ENCODE measurements around the gene DSCAM.
"Not testable (repeated sequence)": the region's sequence is repeated elsewhere in the genome, so short reads cannot be mapped to it uniquely, and the experiment has no call there.

The DSCAM gene

GRCh38 chr21:40272037-40272436, 574.9 kb downstream of the DSCAM start:
- DNase-seq = no peak

DNA sequence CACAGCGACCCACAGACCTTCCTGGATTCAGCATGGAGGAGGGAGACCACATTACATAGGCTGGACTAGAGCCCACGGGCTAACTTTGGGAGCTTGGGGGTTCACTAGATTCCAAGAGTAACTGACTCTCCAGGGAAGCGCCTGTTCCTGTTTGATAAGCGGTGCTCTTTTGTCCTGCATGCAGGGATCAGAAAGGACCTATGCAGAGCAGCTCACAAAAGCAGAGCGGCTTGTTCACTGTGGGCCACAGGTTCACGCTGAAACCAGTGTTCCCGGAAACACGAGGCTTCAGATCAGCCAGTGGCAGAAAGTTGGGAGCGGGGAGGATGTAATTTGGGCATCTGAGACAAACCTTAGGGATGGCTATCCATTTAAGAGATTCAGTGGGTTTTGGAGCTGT, 575.8 kb downstream of the DSCAM start:
- DNase-seq = no peak

DNA sequence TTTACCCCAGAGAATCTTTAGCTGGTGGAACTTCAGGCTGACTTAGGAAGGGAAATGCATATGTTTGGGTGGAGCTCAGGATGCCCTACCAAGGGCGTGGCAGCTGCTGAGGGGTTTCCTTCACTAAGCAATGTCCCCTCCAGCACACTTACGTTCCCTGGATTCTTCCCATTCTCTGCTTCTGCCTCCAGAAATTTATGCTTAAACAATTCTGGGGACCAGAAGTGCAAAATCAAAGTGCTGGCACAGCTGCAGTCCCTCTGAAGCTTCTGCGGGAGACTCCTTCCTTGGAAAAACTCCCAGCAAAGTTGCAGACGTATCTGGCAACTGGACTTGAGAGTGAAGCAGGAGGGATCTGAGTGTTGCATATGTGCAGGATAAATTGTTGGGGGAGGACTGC, 576.9 kb downstream of the DSCAM start:
- no peak for DNase-seq

DNA sequence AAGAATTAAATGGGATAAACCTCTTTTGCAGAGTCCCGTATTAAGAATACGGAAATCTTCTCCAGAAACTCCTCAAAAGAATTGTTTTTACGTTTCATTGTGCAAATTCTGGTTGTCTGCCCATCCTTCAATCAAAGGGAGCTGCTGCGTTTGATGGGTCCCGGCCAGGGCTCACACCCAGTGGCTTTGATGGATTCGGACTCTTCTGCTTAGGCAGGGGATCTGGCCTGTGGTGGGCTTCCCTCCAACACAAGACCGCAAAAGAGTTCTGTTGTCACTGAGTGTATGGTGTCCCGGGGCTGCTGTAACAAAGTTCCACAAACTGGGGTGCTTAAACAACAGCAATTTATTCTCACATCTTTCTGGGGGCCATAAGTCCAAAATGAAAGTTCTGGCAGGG, 577.7 kb downstream of the DSCAM start:
- no peak for DNase-seq

- not testable (repeated sequence) for DNase-seq
Measured at GRCh38 chr21:40258456-40258855, 588.5 kb downstream of the DSCAM start.

- DNase-seq = no peak
Measured at GRCh38 chr21:40257342-40257741, 589.6 kb downstream of the DSCAM start.

DNA sequence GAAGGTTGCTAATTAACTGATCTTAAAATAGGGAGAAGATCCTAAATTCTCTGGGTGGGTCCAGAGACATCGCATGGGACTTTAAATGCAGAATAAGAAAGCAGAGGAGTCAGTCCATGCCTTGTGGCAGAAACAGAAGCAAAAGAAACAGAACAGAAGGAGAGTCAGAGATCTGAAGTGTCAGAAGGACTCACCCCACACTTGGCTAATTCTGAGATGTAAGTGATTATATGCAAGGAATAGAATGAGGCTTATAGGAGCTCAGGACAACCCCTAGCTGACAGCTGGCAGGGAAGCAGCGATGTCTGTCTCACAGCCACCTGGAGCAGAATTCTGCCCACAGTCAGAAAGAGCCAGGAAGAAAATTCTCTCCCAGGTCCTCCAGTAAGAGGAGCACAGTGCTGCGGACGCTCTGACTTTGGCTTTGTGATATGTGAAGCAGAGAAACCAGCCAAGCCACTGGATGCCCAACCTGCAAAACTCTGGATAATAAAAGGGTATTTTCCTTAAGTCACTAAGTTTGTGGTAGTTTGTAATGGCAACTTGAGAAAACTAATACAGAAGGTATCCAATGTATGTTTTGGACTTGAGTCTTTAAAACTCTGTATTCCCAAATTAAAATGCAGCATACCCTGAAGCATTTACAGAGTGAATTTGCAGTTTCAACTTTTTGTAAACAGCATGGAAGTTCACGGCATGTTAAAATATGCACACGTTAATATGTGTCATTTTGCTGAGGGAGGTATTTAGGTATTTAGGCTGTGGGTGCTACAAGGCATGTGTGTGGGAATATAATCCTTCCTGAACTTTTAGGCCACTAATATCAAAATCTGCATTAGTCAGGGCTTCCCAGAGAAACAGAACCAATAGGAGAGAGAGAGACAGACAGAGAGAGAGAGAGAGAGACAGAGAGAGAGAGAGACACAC, 591.2 kb downstream of the DSCAM start:
- no peak for DNase-seq

- no peak for DNase-seq
Measured at GRCh38 chr21:40254540-40255465, 592.2 kb downstream of the DSCAM start.

DNA sequence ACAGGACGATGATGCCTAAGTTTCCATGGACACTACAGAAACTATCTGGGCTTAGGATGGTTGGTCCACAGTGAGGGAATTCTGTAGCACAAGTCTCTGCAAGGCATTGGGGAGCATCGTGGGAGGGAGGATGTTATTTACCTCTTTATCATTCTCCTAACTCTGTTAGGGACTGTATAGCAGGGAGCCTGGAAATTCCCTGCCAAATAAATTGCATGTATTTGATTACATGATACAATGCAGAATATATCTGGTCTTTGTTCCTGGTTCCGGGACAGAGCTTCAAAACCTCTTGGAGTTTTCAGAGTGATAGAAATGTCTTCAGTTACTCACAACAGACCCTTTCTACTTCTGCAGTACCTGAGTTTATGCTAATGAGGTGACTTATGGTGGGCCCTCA, 593.8 kb downstream of the DSCAM start:
- no peak for DNase-seq

DNA sequence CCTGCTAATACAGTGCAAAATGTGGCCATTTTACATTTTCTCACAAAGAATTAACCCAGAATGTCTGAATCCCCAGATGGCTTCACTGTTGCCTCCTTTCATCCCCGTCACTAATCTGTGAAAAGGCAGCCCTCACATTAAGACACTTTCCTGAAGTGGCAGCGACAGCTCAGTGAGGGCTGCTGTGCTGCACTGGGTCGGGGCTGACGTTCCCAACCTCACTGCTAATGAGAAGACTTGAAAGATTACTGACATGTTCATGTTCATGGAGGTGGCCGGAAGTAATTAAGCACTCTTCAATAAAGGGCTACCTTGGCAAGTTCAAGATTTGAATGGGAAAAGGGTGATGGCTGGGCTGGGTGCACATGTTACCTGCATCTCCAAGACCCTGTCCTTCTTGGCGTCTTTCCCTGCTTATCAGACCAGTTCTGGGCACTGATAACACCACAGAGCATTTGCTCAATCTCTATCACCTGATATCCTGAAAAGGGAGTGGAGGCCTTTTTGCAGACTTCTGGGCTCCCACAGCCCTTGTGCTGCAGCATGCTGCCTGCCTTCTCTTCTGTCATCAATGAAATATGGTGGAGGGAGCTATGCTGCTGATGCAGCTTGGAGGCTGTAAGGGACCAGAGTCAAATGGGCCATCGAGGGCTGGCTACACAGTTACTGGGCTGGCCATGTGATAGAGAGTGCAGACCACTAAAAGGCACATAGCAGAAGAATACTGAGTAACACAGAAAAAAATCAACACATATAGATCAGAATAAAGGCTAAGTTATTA, 596.3 kb downstream of the DSCAM start:
- no peak for DNase-seq

DNA sequence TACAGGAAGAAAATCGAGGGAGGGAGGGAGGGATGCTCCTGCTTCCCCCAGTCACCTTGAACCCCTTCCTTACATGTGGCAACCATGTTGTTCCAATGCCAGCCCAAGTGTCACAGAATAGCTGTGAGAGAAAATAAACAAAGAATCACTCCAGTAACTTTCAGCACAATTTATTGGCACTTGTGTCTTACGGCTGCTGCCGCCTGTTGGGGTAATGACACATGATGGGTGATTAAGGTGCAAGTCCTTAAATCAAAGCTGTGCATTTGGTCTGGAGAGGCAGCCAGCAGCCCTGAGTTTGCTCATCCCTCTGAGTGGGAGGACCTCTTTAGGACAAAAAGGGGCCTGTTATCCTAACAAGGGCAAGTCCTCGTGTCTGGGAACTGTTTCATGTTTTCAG, 602.0 kb downstream of the DSCAM start:
- DNase-seq = no peak

- no peak for DNase-seq
Measured at GRCh38 chr21:40243685-40244084, 603.3 kb downstream of the DSCAM start.

- no peak for DNase-seq
Measured at GRCh38 chr21:40242586-40243265, 604.2 kb downstream of the DSCAM start.

DNA sequence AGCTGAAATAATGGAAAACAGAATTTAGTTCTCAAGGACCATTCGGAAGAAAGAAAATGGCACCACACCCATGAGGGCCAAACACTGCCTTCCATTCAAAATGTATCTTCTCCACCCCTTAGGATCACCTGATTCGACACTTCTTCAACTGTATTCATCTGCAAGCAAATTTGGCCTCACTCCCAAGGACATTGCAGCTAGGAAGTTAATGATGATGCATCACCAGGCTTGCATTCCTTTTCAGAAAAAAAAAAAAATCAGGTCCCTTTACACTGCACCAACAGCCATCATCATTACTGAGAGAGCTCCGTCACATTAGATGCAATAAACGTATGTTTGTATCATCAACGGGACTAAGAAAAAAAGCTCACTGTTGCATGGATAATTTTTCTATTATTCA, 611.4 kb downstream of the DSCAM start:
- no peak for DNase-seq

DNA sequence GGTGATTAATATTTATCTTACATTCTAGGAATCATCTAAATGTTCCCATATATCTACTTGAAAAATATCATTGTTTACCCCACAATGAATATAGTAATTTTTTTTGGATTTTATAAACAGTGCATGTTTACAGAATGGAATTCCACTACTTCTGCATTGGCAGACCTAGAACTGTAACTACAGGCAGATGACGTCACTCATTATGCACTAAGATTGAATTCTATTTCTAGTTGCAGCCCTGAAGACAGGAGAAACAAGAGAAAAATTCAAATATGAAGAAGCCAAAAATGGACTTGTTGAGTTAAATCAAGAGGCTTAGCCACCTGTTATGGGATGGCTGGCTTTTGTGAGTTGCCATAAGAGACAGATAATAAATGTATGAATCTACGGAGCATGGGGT, 615.0 kb downstream of the DSCAM start:
- no peak for DNase-seq

DNA sequence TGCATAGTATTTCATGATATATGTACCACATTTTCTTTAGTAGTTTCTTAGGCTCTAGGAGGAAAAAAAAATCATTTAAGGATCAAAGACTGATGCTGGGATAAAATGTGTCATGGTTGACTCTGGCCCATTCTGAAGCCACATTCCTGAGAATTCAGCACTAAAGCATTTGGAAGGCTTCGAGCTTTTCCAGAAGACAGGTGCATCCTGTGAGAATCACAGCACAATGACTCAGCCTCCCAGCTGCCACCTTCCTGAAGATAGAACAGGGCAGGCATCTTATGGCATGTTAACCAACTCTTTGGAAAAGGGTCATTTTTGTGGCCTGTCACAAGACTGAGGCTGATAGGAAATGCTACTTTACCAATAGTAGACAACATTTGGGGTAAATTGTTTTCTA, 619.9 kb downstream of the DSCAM start:
- DNase-seq = no peak

DNA sequence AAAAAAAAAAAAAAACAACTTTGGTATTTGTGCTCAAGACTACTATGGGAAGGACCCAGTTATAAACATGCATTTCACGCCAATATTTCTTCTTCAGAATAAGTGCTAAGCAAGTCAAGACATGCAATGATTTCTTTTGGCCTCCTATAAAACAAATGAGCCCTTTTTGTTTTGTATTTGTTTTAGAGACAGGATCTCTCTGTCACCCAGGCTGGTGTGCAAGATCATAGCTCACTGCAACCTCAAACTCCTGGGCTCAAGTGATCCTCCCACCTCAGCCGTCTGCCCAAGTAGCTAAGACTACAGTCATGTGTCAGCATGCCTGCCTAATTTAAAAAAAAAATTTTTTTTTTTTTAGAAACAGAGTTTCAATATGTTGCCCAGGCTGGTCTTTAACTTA, 631.0 kb downstream of the DSCAM start:
- no peak for DNase-seq

- no peak for DNase-seq
Measured at GRCh38 chr21:40210251-40210650, 636.7 kb downstream of the DSCAM start.

GRCh38 chr21:40208948-40209345, 638.0 kb downstream of the DSCAM start:
- DNase-seq = no peak

DNA sequence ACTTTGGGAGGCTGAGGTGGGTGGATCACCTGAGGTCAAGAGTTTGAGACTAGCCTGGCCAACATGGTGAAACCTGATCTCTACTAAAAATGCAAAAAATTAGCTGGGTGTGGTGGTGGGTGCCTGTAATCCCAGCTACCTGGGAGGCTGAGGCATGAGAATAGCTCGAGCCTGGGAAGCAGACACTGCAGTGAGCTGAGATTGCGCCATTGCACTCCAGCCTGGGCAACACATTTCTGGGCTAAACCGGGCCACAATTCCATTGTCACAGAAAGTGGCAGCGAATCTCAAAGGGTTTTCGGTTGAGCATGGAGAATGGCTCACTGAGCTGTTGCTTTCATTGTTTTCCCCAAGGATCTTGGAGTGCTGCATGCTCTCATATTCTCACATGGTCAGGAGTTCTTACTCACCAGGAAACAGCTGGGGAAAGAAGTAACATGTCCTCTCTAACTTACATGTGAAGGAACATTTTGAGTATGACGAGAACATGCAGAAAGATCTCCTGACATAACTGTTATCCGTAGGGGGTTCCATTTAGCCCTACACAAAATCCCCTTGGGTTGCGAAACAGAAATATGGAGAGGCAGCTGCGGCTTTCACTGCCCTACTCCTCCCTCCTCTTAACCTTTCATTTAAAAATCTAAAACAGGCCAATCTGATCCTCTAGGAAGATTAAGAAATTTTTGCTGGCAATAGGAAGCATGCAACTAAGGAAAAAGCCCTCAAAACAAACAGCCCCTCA, 638.6 kb downstream of the DSCAM start:
- DNase-seq = no peak

- DNase-seq = no peak
Measured at GRCh38 chr21:40200946-40201345, 646.0 kb downstream of the DSCAM start.

DNA sequence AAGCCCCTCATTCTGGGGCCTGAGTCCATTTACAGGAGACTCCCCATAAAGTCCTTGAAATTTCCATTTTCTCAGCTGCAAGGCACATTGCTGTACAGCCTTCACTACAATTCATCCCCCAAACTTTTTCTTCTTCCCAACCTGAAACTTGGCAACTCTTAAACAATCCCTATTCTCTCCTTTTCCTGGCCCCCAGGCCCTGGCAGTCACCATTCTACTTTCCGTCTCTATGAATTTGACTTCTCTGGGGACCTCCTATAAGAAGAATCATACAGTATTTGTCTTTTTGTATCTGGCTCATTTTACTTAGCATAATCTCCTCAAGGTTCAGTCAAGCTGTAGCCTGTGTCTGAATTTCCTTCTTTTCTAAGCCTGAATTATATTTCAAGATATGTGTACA, 646.8 kb downstream of the DSCAM start:
- no peak for DNase-seq

All from COR-L47 (cell line).